H1 (cell line): Measurements from ENCODE around the gene CSKMT. TPM values are rescaled to one million over a fixed set of nuclear protein-coding genes. Genes with fewer than 3 reads are reported as not detected.

ENCODE experiments used
- CTCF ChIA-PET: fragments of 300-600 bp; sonication (Branson Sonifier 250); formaldehyde crosslinking; loops from one replicate; lab custom pipeline; 2021; ENCODE audit not compliant: partially characterized antibody; lab: Charles Lee
- POLR2A ChIA-PET: fragments of 300-600 bp; sonication (Branson Sonifier 250); formaldehyde crosslinking; loops from one replicate; lab custom pipeline; 2021; ENCODE audit warnings: inconsistent platforms; ENCODE audit not compliant: partially characterized antibody; lab: Charles Lee
- DNase-seq, 2 experiments: peaks; one replicate each; pipeline versions ENCODE4 v3.0.0 to v3.0.0-alpha.2; 2010 to 2022; ENCODE audit warnings: low spot score in 2 of 2, low read depth in 1 of 2, mixed read lengths in 1 of 2
- FAIRE-seq: peaks from 2 replicates; lab custom pipeline; 2011; peaks lifted over from hg19 to GRCh38; lab: Jason Lieb, UNC
- H2AFZ ChIP-seq: 2 replicates; pipeline ENCODE4 v1.8.1; 2012; ENCODE audit warnings: low read length, inconsistent platforms
- H2AK5ac ChIP-seq: 2 replicates; pipeline ENCODE4 v1.6.1; 2013; ENCODE audit warnings: low read depth, low read length
- H2BK120ac ChIP-seq: replicated peaks from 2 replicates; pipeline ENCODE3; 2013; ENCODE audit warnings: low read depth, low read length, inconsistent platforms
- H2BK12ac ChIP-seq: 2 replicates; pipeline ENCODE4 v1.6.1; 2013; ENCODE audit warnings: low read depth, low read length
- H2BK15ac ChIP-seq: 2 replicates; pipeline ENCODE4 v1.6.1; 2013; ENCODE audit warnings: low read length
- H2BK20ac ChIP-seq: 2 replicates; pipeline ENCODE4 v1.6.1; 2013; ENCODE audit warnings: low read length
- H2BK5ac ChIP-seq: 2 replicates; pipeline ENCODE4 v1.6.1; 2013; ENCODE audit warnings: low read depth, low read length
- H3K14ac ChIP-seq: 2 replicates; pipeline ENCODE4 v1.6.1; 2013; ENCODE audit warnings: inconsistent platforms; ENCODE audit not compliant: insufficient read length
- H3K18ac ChIP-seq: 2 replicates; pipeline ENCODE4 v1.6.1; 2013; ENCODE audit warnings: low read length; ENCODE audit errors: extremely low read depth
- H3K23ac ChIP-seq: 2 replicates; pipeline ENCODE4 v1.6.1; 2013; ENCODE audit warnings: inconsistent platforms; ENCODE audit not compliant: insufficient read length
- H3K23me2 ChIP-seq: 2 replicates; pipeline ENCODE4 v1.6.1; 2013; ENCODE audit warnings: low read depth, low read length
- H3K27ac ChIP-seq: 2 replicates; pipeline ENCODE4 v1.6.1; 2011; ENCODE audit warnings: low read depth, low read length, inconsistent platforms
- H3K27me3 ChIP-seq, 4 experiments: replicated peaks in 1 of 4; 1 replicate in 1 of 4; 2 replicates in 3 of 4; pipeline versions ENCODE4 v1.6.1 to v1.8.1; 2011 to 2013; ENCODE audit warnings: low read length in 3 of 4, mild to moderate bottlenecking in 3 of 4, inconsistent platforms in 2 of 4, mixed read lengths in 2 of 4, moderate library complexity in 1 of 4; ENCODE audit not compliant: control insufficient read depth in 3 of 4, insufficient read depth in 3 of 4; ENCODE audit errors: extremely low read depth in 1 of 4
- H3K36me3 ChIP-seq, 4 experiments: 2 replicates each; pipeline versions ENCODE4 v1.6.1 to v1.8.1; 2011 to 2013; ENCODE audit warnings: mild to moderate bottlenecking in 4 of 4, low read length in 3 of 4, moderate library complexity in 2 of 4, control low read depth in 1 of 4, inconsistent platforms in 1 of 4; ENCODE audit not compliant: insufficient read depth in 4 of 4, control insufficient read depth in 2 of 4
- H3K4ac ChIP-seq: replicated peaks from 2 replicates; pipeline ENCODE3; 2013; ENCODE audit warnings: low read length, low read depth, mixed read lengths, inconsistent platforms; ENCODE audit not compliant: insufficient read length
- H3K4me1 ChIP-seq, 4 experiments: replicated peaks in 1 of 4; 1 replicate in 1 of 4; 2 replicates in 3 of 4; pipeline versions ENCODE4 v1.6.1 to v1.8.1; 2011 to 2013; ENCODE audit warnings: low read length in 3 of 4, inconsistent platforms in 2 of 4, mixed read lengths in 1 of 4; ENCODE audit not compliant: insufficient read depth in 4 of 4, control insufficient read depth in 3 of 4
- H3K4me2 ChIP-seq, 2 experiments: 2 replicates each; pipeline versions ENCODE4 v1.6.1 to v1.8.1; 2011 to 2013; ENCODE audit warnings: low read depth in 2 of 2, low read length in 2 of 2, control low read depth in 1 of 2, inconsistent platforms in 1 of 2, mild to moderate bottlenecking in 1 of 2; ENCODE audit not compliant: insufficient read depth in 1 of 2
- H3K4me3 ChIP-seq, 4 experiments: fragments of 200-600, 300-600 bp in 1 of 4; sonication (generic), shearing (Covaris generic), sonication (Bioruptor Twin) in 1 of 4; 2 replicates each; pipeline versions ENCODE4 v1.5.1 to v1.8.1; 2011 to 2016; ENCODE audit warnings: low read length in 4 of 4, low read depth in 3 of 4, control low read depth in 2 of 4, inconsistent platforms in 2 of 4, mild to moderate bottlenecking in 2 of 4, mixed read lengths in 1 of 4, moderate library complexity in 1 of 4; ENCODE audit not compliant: insufficient read depth in 2 of 4; ENCODE audit errors: extremely low read depth in 1 of 4
- H3K56ac ChIP-seq: replicated peaks from 2 replicates; pipeline ENCODE3; 2013; ENCODE audit warnings: low read depth, mild to moderate bottlenecking, mixed read lengths, low read length, inconsistent platforms; ENCODE audit not compliant: insufficient read length
- H3K79me1 ChIP-seq: 2 replicates; pipeline ENCODE4 v1.6.1; 2013; ENCODE audit warnings: low read depth, low read length, control low read depth
- H3K79me2 ChIP-seq, 2 experiments: 2 replicates each; pipeline versions ENCODE4 v1.6.1 to v1.8.1; 2012 to 2013; ENCODE audit warnings: low read length in 2 of 2, mild to moderate bottlenecking in 2 of 2, inconsistent platforms in 1 of 2; ENCODE audit not compliant: insufficient read depth in 2 of 2, control insufficient read depth in 1 of 2
- H3K9ac ChIP-seq, 4 experiments: replicated peaks in 1 of 4; 1 replicate in 1 of 4; 2 replicates in 3 of 4; pipeline versions ENCODE4 v1.6.1 to v1.8.1; 2011 to 2013; ENCODE audit warnings: low read depth in 3 of 4, low read length in 3 of 4, control low read depth in 2 of 4, mild to moderate bottlenecking in 2 of 4, moderate library complexity in 2 of 4, inconsistent platforms in 1 of 4; ENCODE audit errors: extremely low read depth in 1 of 4
- H3K9me3 ChIP-seq, 2 experiments: 2 replicates each; pipeline versions ENCODE4 v1.6.1 to v1.8.1; 2012 to 2013; ENCODE audit warnings: mild to moderate bottlenecking in 2 of 2, moderate library complexity in 2 of 2, control low read depth in 1 of 2, inconsistent platforms in 1 of 2, low read depth in 1 of 2, low read length in 1 of 2, mixed read lengths in 1 of 2; ENCODE audit not compliant: insufficient read depth in 2 of 2
- H4K20me1 ChIP-seq, 2 experiments: replicated peaks in 1 of 2; 2 replicates each; pipeline versions ENCODE3 to v1.8.1; 2011 to 2013; ENCODE audit warnings: inconsistent platforms in 2 of 2, low read length in 2 of 2, mild to moderate bottlenecking in 1 of 2; ENCODE audit not compliant: insufficient read depth in 2 of 2, control insufficient read depth in 1 of 2
- H4K5ac ChIP-seq: 2 replicates; pipeline ENCODE4 v1.6.1; 2013; ENCODE audit warnings: low read length, low read depth, mixed read lengths, inconsistent platforms; ENCODE audit not compliant: insufficient read length
- H4K8ac ChIP-seq: 2 replicates; pipeline ENCODE4 v1.8.0; 2013; ENCODE audit warnings: mild to moderate bottlenecking, moderate library complexity, low read length, inconsistent platforms; ENCODE audit not compliant: insufficient read depth; ENCODE audit errors: extremely low read depth
- H4K91ac ChIP-seq: replicated peaks from 2 replicates; pipeline ENCODE3; 2013; ENCODE audit warnings: low read length, mixed read lengths, inconsistent platforms; ENCODE audit not compliant: insufficient read length
- CEBPB ChIP-seq: IDR thresholded peaks from 2 replicates; pipeline ENCODE4 v1.6.1; 2012; ENCODE audit warnings: low read depth, low read length
- CREB1 ChIP-seq: IDR thresholded peaks from 2 replicates; pipeline ENCODE4 v1.6.1; 2012; ENCODE audit warnings: inconsistent platforms
- JUND ChIP-seq: IDR thresholded peaks from 2 replicates; pipeline ENCODE4 v1.6.1; 2011; ENCODE audit warnings: mild to moderate bottlenecking, improper control_type of control experiment, low read length
- KDM5A ChIP-seq: fragments of 200-600 bp; IDR thresholded peaks from 2 replicates; pipeline ENCODE4 v1.7.1; 2012; ENCODE audit warnings: mild to moderate bottlenecking, low read length, inconsistent platforms, mixed read lengths
- POU5F1 ChIP-seq: IDR thresholded peaks from 2 replicates; pipeline ENCODE4 v1.6.1; 2011; ENCODE audit warnings: low read depth, mild to moderate bottlenecking, low read length, moderate library complexity
- RAD21 ChIP-seq, 2 experiments: IDR thresholded peaks in 1 of 2; conservative IDR thresholded peaks in 1 of 2; 2 replicates each; pipeline ENCODE4 v1.6.1; 2011; ENCODE audit warnings: low read depth in 2 of 2, low read length in 2 of 2, improper control_type of control experiment in 1 of 2, inconsistent platforms in 1 of 2, mild to moderate bottlenecking in 1 of 2, moderate library complexity in 1 of 2
- RBBP5 ChIP-seq: IDR thresholded peaks from 2 replicates; pipeline ENCODE4 v1.7.1; 2012; ENCODE audit warnings: low read depth, mild to moderate bottlenecking, inconsistent platforms, low read length, moderate library complexity, borderline replicate concordance
- SP1 ChIP-seq: IDR thresholded peaks from 2 replicates; pipeline ENCODE4 v1.6.1; 2011; ENCODE audit warnings: low read depth, low read length
- SP2 ChIP-seq: IDR thresholded peaks from 2 replicates; pipeline ENCODE4 v1.6.1; 2012; ENCODE audit warnings: mild to moderate bottlenecking, low read length, inconsistent platforms
- TCF12 ChIP-seq: IDR thresholded peaks from 2 replicates; pipeline ENCODE4 v1.6.1; 2011; ENCODE audit warnings: low read depth, mild to moderate bottlenecking, low read length
- TEAD4 ChIP-seq: IDR thresholded peaks from 2 replicates; pipeline ENCODE4 v1.6.1; 2012; ENCODE audit warnings: low read depth, low read length, inconsistent platforms, mixed read lengths
- WGBS, 2 experiments: shearing (Covaris generic) in 1 of 2; methylation state at CpG; one replicate each; pipeline versions ENCODE4 v1.1.6 to v1.1.7; 2013 to 2015; ENCODE audit warnings: low lambda C conversion rate in 2 of 2, mixed read lengths in 2 of 2, inconsistent platforms in 1 of 2, low coverage in 1 of 2, missing lambda C conversion rate in 1 of 2; ENCODE audit not compliant: insufficient replicate concordance in 2 of 2, insufficient coverage in 1 of 2, insufficient read length in 1 of 2; ENCODE audit errors: extremely low coverage in 1 of 2, missing lambda C conversion rate in 1 of 2; 5-methylcytosine and 5-hydroxymethylcytosine counted together
- polyA plus RNA-seq, 7 experiments: library from polyadenylated mRNA; depleted of rRNA in 3 of 7; stranded (reverse) in 5 of 7; unstranded in 2 of 7; fragments of >200 nt in 5 of 7; fragments of 200-250 nt in 2 of 7; gene quantifications; 1 replicate in 5 of 7; 2 replicates in 1 of 7; 4 replicates in 1 of 7; pipeline versions ENCODE4 v1.2.1 to v1.2.3, GENCODE V29; 2011 to 2013; ENCODE audit warnings: missing spikeins in 2 of 7, mixed read lengths in 2 of 7
- total RNA-seq: library from RNA; stranded (reverse); fragmentation: NEBNext Ultra II Directional; extraction: Animal tissue kit (Norgen Biotek cat#: 25700); gene quantifications from 2 replicates; pipeline ENCODE4 v1.2.1, GENCODE V29; 2021

Gene CSKMT
- total and polyA plus RNA-seq, 2 of the 8 experiments (the other 6 are each of a cell fraction or from before 2014, with no cell fraction given): 12.0 to 66.1 TPM

- no peak overlapping the region; the same call in 1 of the 2 replicates for H2AK5ac ChIP-seq
- H3K9ac ChIP-seq: peak overlapping the region; percentile 67 to 88 (median 74)
- H2BK20ac ChIP-seq: no peak overlapping the region
- no peak overlapping the region for H3K14ac ChIP-seq
- peak overlapping the region; percentile 99 for H3K4me2 ChIP-seq
- no peak overlapping the region for H3K23ac ChIP-seq
- H3K27me3 ChIP-seq: no peaks in the 10 kb centered on the region
- H2AFZ ChIP-seq: peak overlapping the region; percentile 4; the same call in 1 of the 2 replicates
- H3K27ac ChIP-seq: peak overlapping the region; percentile 65
- H2BK5ac ChIP-seq: peak overlapping the region; percentile 86
- H3K4me1 ChIP-seq: peaks cover 7 to 34% (median 20%) of the 10 kb centered on the region in 4 experiments
- H3K36me3 ChIP-seq: peaks cover 2 to 15% (median 5%) of the 10 kb centered on the region in 4 experiments; a peak in 6 of 8 replicates
- no peak overlapping the region for H2BK120ac ChIP-seq
- no peak overlapping the region for H4K5ac ChIP-seq
- no peaks in the 10 kb centered on the region for H3K9me3 ChIP-seq
- no peaks in the 10 kb centered on the region; the same call in 1 of the 2 replicates for H3K79me1 ChIP-seq
- peaks cover 22% of the 10 kb centered on the region for H3K23me2 ChIP-seq
- FAIRE-seq (no peak), DNase-seq (peak; percentile 82 to 95)
- peak overlapping the region; percentile 75 for H3K4ac ChIP-seq
- POLR2A ChIA-PET: interaction anchor here (0.8 to 61.4 kb wide), 34 partner anchors 8 to 184 kb away, joined by 3 to 2041 read pairs (median 8); partner anchors contain the start of genes C11orf98, CSKMT, EEF1G and EML3
- H2BK15ac ChIP-seq: 0 out of 2 replicates have a peak overlapping the region, but pooled peaks have one; percentile 81
- H4K8ac ChIP-seq: peak overlapping the region; percentile 7; the same call in 1 of the 2 replicates
- CTCF ChIA-PET: interaction anchor here (0.5 to 3.8 kb wide), 11 partner anchors 12 to 363 kb away, joined by 3 to 21 read pairs (median 3); partner anchors contain the start of genes LRRN4CL, ROM1, TAF6L and UBXN1
- no peaks in the 10 kb centered on the region for H4K20me1 ChIP-seq
- peak overlapping the region; percentile 78 for H3K18ac ChIP-seq
- peak overlapping the region; percentile 67 for H4K91ac ChIP-seq
- H2BK12ac ChIP-seq: peak overlapping the region; percentile 77; the same call in 1 of the 2 replicates
- WGBS, 2 experiments: 1% methylated on average over 58 of the region's 73 CpGs; no CpG with 5 or more reads in 1 of the 2 experiments
- H3K4me3 ChIP-seq: peak overlapping the region; percentile 64 to 83 (median 82)
- H3K79me2 ChIP-seq: peaks cover 0 to 7% of the 10 kb centered on the region in 2 experiments; a peak in 1 of 4 replicates
- no peak overlapping the region for H3K56ac ChIP-seq
- TF ChIP-seq SP1 (no peak), TCF12 (no peak), POU5F1 (no peak), RAD21 (IDR thresholded peaks at IDR 0.05 in 1 of 2, conservative IDR thresholded peaks at IDR 0.05 in 1 of 2; ENCODE audit: low read depth in 2 of 2, low read length in 2 of 2) (no peak), KDM5A (no peak), SP2 (no peak), TEAD4 (no peak), JUND (no peak), CEBPB (no peak), CREB1 (peak; percentile 53; the same call in 1 of the 2 replicates), RBBP5 (no peak; the same call in 1 of the 2 replicates)
Measured at GRCh38 chr11:62705880-62706849, 41.1 kb downstream of the CSKMT start.
